Measurements from ENCODE around the gene DEGS2. TPM values are rescaled to one million over a fixed set of nuclear protein-coding genes. Genes with fewer than 3 reads are reported as not detected.

DEGS2 gene
- total and polyA plus RNA-seq, 2 experiments from 2014 or later = 0.63 to 2.2 TPM

- H3K4me2 ChIP-seq = no peak overlapping the region
- no peaks in the 10 kb centered on the region for H3K79me2 ChIP-seq (replicated peaks; ENCODE audit: insufficient read depth)
- no peak overlapping the region for H3K4me3 ChIP-seq
- no peak for ATAC-seq
- no peak overlapping the region for H2AFZ ChIP-seq
- H3F3A ChIP-seq (replicated peaks; ENCODE audit: low read depth) = no peaks in the 10 kb centered on the region
- H3K4me1 Mint-ChIP-seq = peaks cover 11% of the 10 kb centered on the region
- no peak overlapping the region for H3K27ac ChIP-seq (ENCODE audit: low read depth)
- no peak overlapping the region for H3K27ac Mint-ChIP-seq
- H3K4me1 ChIP-seq (ENCODE audit: insufficient read depth) = peaks cover 4% of the 10 kb centered on the region; the same call in 1 of the 2 replicates
- H3K9me2 ChIP-seq (ENCODE audit: insufficient read depth) = no peaks in the 10 kb centered on the region
- H3K36me3 Mint-ChIP-seq (ENCODE audit: low read depth) = peaks cover 3% of the 10 kb centered on the region; the same call in 2 of the 3 replicates
- H3K36me3 ChIP-seq (ENCODE audit: insufficient read depth) = no peaks in the 10 kb centered on the region
- H3K4me3 Mint-ChIP-seq = no peak overlapping the region
- TF ChIP-seq POLR2AphosphoS5 (IDR thresholded peaks at IDR 0.05; ENCODE audit: low read depth) (no peak), CREB1 (CRISPR knock-in tag; IDR thresholded peaks at IDR 0.05; ENCODE audit: low read depth) (no peak), EZH2phosphoT487 (IDR thresholded peaks at IDR 0.05; ENCODE audit: unreplicated experiment) (no peak), CTCF (conservative IDR thresholded peaks at IDR 0.05; ENCODE audit: low read depth in 2 of 2) (no peak), ZNF114 (CRISPR knock-in tag; IDR thresholded peaks at IDR 0.05) (no peak), JUNB (IDR thresholded peaks at IDR 0.05; ENCODE audit: unreplicated experiment) (no peak), ZNF331 (CRISPR knock-in tag; IDR thresholded peaks at IDR 0.05; ENCODE audit: low read depth) (no peak), EZH2 (IDR thresholded peaks at IDR 0.05; ENCODE audit: low read depth, unreplicated experiment) (no peak), STAT1 (IDR thresholded peaks at IDR 0.05; ENCODE audit: unreplicated experiment) (no peak), NANOG (IDR thresholded peaks at IDR 0.05; ENCODE audit: borderline replicate concordance) (no peak), ETS1 (IDR thresholded peaks at IDR 0.05) (no peak)
- TF ChIP-seq, protein P1, sequence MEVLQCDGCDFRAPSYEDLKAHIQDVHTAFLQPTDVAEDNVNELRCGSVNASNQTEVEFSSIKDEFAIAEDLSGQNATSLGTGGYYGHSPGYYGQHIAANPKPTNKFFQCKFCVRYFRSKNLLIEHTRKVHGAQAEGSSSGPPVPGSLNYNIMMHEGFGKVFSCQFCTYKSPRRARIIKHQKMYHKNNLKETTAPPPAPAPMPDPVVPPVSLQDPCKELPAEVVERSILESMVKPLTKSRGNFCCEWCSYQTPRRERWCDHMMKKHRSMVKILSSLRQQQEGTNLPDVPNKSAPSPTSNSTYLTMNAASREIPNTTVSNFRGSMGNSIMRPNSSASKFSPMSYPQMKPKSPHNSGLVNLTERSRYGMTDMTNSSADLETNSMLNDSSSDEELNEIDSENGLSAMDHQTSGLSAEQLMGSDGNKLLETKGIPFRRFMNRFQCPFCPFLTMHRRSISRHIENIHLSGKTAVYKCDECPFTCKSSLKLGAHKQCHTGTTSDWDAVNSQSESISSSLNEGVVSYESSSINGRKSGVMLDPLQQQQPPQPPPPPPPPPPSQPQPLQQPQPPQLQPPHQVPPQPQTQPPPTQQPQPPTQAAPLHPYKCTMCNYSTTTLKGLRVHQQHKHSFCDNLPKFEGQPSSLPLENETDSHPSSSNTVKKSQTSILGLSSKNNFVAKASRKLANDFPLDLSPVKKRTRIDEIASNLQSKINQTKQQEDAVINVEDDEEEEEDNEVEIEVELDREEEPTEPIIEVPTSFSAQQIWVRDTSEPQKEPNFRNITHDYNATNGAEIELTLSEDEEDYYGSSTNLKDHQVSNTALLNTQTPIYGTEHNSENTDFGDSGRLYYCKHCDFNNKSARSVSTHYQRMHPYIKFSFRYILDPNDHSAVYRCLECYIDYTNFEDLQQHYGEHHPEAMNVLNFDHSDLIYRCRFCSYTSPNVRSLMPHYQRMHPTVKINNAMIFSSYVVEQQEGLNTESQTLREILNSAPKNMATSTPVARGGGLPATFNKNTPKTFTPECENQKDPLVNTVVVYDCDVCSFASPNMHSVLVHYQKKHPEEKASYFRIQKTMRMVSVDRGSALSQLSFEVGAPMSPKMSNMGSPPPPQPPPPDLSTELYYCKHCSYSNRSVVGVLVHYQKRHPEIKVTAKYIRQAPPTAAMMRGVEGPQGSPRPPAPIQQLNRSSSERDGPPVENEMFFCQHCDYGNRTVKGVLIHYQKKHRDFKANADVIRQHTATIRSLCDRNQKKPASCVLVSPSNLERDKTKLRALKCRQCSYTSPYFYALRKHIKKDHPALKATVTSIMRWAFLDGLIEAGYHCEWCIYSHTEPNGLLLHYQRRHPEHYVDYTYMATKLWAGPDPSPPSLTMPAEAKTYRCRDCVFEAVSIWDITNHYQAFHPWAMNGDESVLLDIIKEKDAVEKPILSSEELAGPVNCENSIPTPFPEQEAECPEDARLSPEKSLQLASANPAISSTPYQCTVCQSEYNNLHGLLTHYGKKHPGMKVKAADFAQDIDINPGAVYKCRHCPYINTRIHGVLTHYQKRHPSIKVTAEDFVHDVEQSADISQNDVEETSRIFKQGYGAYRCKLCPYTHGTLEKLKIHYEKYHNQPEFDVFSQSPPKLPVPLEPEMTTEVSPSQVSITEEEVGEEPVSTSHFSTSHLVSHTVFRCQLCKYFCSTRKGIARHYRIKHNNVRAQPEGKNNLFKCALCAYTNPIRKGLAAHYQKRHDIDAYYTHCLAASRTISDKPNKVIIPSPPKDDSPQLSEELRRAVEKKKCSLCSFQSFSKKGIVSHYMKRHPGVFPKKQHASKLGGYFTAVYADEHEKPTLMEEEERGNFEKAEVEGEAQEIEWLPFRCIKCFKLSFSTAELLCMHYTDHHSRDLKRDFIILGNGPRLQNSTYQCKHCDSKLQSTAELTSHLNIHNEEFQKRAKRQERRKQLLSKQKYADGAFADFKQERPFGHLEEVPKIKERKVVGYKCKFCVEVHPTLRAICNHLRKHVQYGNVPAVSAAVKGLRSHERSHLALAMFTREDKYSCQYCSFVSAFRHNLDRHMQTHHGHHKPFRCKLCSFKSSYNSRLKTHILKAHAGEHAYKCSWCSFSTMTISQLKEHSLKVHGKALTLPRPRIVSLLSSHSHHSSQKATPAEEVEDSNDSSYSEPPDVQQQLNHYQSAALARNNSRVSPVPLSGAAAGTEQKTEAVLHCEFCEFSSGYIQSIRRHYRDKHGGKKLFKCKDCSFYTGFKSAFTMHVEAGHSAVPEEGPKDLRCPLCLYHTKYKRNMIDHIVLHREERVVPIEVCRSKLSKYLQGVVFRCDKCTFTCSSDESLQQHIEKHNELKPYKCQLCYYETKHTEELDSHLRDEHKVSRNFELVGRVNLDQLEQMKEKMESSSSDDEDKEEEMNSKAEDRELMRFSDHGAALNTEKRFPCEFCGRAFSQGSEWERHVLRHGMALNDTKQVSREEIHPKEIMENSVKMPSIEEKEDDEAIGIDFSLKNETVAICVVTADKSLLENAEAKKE (CRISPR knock-in tag; IDR thresholded peaks at IDR 0.05) = no peak
- TF ChIP-seq, protein P2, sequence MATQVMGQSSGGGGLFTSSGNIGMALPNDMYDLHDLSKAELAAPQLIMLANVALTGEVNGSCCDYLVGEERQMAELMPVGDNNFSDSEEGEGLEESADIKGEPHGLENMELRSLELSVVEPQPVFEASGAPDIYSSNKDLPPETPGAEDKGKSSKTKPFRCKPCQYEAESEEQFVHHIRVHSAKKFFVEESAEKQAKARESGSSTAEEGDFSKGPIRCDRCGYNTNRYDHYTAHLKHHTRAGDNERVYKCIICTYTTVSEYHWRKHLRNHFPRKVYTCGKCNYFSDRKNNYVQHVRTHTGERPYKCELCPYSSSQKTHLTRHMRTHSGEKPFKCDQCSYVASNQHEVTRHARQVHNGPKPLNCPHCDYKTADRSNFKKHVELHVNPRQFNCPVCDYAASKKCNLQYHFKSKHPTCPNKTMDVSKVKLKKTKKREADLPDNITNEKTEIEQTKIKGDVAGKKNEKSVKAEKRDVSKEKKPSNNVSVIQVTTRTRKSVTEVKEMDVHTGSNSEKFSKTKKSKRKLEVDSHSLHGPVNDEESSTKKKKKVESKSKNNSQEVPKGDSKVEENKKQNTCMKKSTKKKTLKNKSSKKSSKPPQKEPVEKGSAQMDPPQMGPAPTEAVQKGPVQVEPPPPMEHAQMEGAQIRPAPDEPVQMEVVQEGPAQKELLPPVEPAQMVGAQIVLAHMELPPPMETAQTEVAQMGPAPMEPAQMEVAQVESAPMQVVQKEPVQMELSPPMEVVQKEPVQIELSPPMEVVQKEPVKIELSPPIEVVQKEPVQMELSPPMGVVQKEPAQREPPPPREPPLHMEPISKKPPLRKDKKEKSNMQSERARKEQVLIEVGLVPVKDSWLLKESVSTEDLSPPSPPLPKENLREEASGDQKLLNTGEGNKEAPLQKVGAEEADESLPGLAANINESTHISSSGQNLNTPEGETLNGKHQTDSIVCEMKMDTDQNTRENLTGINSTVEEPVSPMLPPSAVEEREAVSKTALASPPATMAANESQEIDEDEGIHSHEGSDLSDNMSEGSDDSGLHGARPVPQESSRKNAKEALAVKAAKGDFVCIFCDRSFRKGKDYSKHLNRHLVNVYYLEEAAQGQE (IDR thresholded peaks at IDR 0.05; ENCODE audit: unreplicated experiment) = no peak
- no peaks in the 10 kb centered on the region for H3K27me3 ChIP-seq (ENCODE audit: insufficient read depth)
- H4K20me1 ChIP-seq (replicated peaks; ENCODE audit: insufficient read depth) = no peaks in the 10 kb centered on the region; the same call in 1 of the 2 replicates
- DNase-seq (ENCODE audit: low spot score) = no peak
- H3K27me3 Mint-ChIP-seq (ENCODE audit: insufficient read depth, low read depth, poor library complexity) = peaks cover 9% of the 10 kb centered on the region
- no peaks in the 10 kb centered on the region; the same call in 2 of the 3 replicates for H3K9me3 Mint-ChIP-seq
These were observed 26.4 kb downstream of the DEGS2 start for GRCh38 chr14:100132903-100133510.
